ENCODE results near the gene SMG6.

The SMG6 gene

GRCh38 chr17:2343421-2343820 lies 39.8 kb upstream of the SMG6 start:
- ChIA-PET CTCF (interaction anchor here (1.4 kb wide), 1 partner anchor 10 kb away, joined by 5 read pairs; no protein-coding TSS in a partner anchor), POLR2A (no interaction called here)
- TF ChIP-seq, protein P1, sequence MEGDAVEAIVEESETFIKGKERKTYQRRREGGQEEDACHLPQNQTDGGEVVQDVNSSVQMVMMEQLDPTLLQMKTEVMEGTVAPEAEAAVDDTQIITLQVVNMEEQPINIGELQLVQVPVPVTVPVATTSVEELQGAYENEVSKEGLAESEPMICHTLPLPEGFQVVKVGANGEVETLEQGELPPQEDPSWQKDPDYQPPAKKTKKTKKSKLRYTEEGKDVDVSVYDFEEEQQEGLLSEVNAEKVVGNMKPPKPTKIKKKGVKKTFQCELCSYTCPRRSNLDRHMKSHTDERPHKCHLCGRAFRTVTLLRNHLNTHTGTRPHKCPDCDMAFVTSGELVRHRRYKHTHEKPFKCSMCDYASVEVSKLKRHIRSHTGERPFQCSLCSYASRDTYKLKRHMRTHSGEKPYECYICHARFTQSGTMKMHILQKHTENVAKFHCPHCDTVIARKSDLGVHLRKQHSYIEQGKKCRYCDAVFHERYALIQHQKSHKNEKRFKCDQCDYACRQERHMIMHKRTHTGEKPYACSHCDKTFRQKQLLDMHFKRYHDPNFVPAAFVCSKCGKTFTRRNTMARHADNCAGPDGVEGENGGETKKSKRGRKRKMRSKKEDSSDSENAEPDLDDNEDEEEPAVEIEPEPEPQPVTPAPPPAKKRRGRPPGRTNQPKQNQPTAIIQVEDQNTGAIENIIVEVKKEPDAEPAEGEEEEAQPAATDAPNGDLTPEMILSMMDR (IDR thresholded peaks at IDR 0.05; ENCODE audit: control extremely low read depth, extremely low read depth, low read depth, missing control alignments) = no peak
- no peak for DNase-seq (ENCODE audit: extremely low spot score)

DNA sequence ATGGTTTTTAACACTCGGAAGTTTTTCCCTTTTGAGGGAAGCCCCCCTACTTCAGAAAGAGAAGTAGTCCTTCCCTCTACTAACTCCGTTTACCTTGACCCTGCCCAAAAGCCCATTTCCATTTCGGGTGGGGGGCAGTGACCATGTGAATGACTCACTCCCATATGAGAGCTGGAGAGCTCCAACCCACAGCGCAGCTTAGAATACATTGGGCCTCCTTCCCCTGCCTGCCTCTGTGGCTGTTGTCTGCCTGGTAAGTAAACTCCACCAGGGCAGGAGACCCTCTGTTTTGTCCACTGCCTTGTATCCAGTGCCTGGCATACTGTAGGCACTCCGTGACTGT lies 34.7 kb upstream of the SMG6 start:
- TF ChIP-seq, protein P1 (IDR thresholded peaks at IDR 0.05; ENCODE audit: control extremely low read depth, extremely low read depth, low read depth, missing control alignments) = no peak
- CTCF ChIA-PET = interaction anchor here (0.8 to 8.6 kb wide), 9 partner anchors 10 to 287 kb away, joined by 3 to 56 read pairs (median 3); partner anchors contain the start of gene HIC1
- POLR2A ChIA-PET = interaction anchor here (0.6 to 0.9 kb wide), 2 partner anchors 9 kb away, joined by 3 read pairs; no protein-coding TSS in a partner anchor
- no peak for DNase-seq (ENCODE audit: extremely low spot score)

GRCh38 chr17:2337544-2338314 lies 34.1 kb upstream of the SMG6 start:
- CTCF ChIA-PET = interaction anchor here (0.8 to 8.6 kb wide), 9 partner anchors 10 to 283 kb away, joined by 3 to 56 read pairs (median 5); partner anchors contain the start of gene HIC1
- peak; percentile 73 for DNase-seq (ENCODE audit: extremely low spot score)
- TF ChIP-seq, protein P1 (IDR thresholded peaks at IDR 0.05; ENCODE audit: control extremely low read depth, extremely low read depth, low read depth, missing control alignments) = no peak
- POLR2A ChIA-PET = interaction anchor here (0.5 to 0.9 kb wide), 3 partner anchors 8 to 17 kb away, joined by 3 to 4 read pairs (median 3); no protein-coding TSS in a partner anchor

GRCh38 chr17:2336852-2337543 lies 33.4 kb upstream of the SMG6 start, which contains the start of gene SGSM2:
SGSM2 (plus strand) TSS chr17:2337501; CDS start chr17:2337689, 188 bp downstream.
- ChIA-PET CTCF (interaction anchor here (1.1 to 8.6 kb wide), 11 partner anchors 11 to 284 kb away, joined by 3 to 56 read pairs (median 5); partner anchors contain the start of gene HIC1), POLR2A (interaction anchor here (0.9 to 1.3 kb wide), 2 partner anchors 77 to 281 kb away, joined by 3 to 4 read pairs; no protein-coding TSS in a partner anchor)
- DNase-seq (ENCODE audit: extremely low spot score) = peak; percentile 89
- TF ChIP-seq, protein P1 (IDR thresholded peaks at IDR 0.05; ENCODE audit: control extremely low read depth, extremely low read depth, low read depth, missing control alignments) = no peak

GRCh38 chr17:2336215-2336851 lies 32.7 kb upstream of the SMG6 start, which contains the start of gene TSR1:
TSR1 (minus strand) TSS chr17:2336457; CDS start chr17:2336427, 30 bp downstream.
- CTCF ChIA-PET = interaction anchor here (0.7 to 8.6 kb wide), 15 partner anchors 10 to 283 kb away, joined by 3 to 56 read pairs (median 5); partner anchors contain the start of gene HIC1
- DNase-seq (ENCODE audit: extremely low spot score) = peak; percentile 98
- TF ChIP-seq, protein P1 (IDR thresholded peaks at IDR 0.05; ENCODE audit: control extremely low read depth, extremely low read depth, low read depth, missing control alignments) = peak; percentile 45
- POLR2A ChIA-PET = interaction anchor here (0.6 to 1.3 kb wide), 5 partner anchors 9 to 281 kb away, joined by 3 to 5 read pairs (median 4); no protein-coding TSS in a partner anchor

Measured in GM10248 (cell line).